Fibroblast of lung (primary cell): ENCODE measurements around the gene SOWAHD.
"Not testable (repeated sequence)": the region's sequence is repeated elsewhere in the genome, so short reads cannot be mapped to it uniquely, and the experiment has no call there.

Experiments
- EZH2 ChIP-seq: IDR thresholded peaks from 2 replicates; pipeline ENCODE4 v1.5.1; 2012; ENCODE audit warnings: low read length, control low read depth, mild to moderate bottlenecking; ENCODE audit errors: missing control alignments
- TF ChIP-seq, protein P1 (sequence below), 2 donors: IDR thresholded peaks in 1 of 2; conservative IDR thresholded peaks in 1 of 2; 1 replicate in 1 of 2; 2 replicates in 1 of 2; pipeline ENCODE4 v1.5.1; 2011 to 2012; ENCODE audit warnings: low read length in 2 of 2, control low read depth in 1 of 2, inconsistent platforms in 1 of 2, low read depth in 1 of 2, mild to moderate bottlenecking in 1 of 2

DNA sequence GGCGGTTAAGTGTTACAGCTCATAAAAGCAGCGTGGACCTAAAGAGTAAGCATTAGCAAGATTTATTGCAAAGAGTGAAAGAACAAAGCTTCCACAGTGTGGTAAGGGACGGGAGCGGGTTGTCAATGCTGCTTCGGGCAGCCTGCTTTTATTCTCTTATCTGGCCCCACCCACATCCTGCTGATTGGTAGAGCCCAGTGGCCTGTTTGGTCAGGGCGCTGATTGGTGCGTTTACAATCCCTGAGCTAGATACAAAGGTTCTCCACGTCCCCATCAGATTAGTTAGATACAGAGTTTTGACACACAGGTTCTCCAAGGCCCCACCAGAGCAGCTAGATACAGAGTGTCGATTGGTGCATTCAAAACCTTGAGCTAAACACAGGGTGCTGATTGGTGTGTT is 8.3 kb upstream of the SOWAHD start:
- TF ChIP-seq EZH2 = not testable (repeated sequence)
- TF ChIP-seq, protein P1, sequence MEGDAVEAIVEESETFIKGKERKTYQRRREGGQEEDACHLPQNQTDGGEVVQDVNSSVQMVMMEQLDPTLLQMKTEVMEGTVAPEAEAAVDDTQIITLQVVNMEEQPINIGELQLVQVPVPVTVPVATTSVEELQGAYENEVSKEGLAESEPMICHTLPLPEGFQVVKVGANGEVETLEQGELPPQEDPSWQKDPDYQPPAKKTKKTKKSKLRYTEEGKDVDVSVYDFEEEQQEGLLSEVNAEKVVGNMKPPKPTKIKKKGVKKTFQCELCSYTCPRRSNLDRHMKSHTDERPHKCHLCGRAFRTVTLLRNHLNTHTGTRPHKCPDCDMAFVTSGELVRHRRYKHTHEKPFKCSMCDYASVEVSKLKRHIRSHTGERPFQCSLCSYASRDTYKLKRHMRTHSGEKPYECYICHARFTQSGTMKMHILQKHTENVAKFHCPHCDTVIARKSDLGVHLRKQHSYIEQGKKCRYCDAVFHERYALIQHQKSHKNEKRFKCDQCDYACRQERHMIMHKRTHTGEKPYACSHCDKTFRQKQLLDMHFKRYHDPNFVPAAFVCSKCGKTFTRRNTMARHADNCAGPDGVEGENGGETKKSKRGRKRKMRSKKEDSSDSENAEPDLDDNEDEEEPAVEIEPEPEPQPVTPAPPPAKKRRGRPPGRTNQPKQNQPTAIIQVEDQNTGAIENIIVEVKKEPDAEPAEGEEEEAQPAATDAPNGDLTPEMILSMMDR (conservative IDR thresholded peaks at IDR 0.05 in 1 of 2, IDR thresholded peaks at IDR 0.05 in 1 of 2; ENCODE audit: low read depth in 1 of 2, low read length in 2 of 2) = not testable (repeated sequence)
